Muscle layer of duodenum (tissue), 2 donors: ENCODE data around the gene INPP5F.
"Not testable (repeated sequence)": the region's sequence is repeated elsewhere in the genome, so short reads cannot be mapped to it uniquely, and the experiment has no call there.

Experiments used
- H3K27ac ChIP-seq: one replicate; pipeline ENCODE4 v1.7.0; 2013; ENCODE audit warnings: mild to moderate bottlenecking, low read length
- H3K27me3 ChIP-seq: one replicate; pipeline ENCODE4 v1.7.0; 2013; ENCODE audit warnings: low read depth, mild to moderate bottlenecking, control low read depth, low read length
- H3K36me3 ChIP-seq, 2 donors: one replicate each; pipeline ENCODE4 v1.7.0; 2013; ENCODE audit warnings: low read length in 2 of 2, control low read depth in 1 of 2, mild to moderate bottlenecking in 1 of 2; ENCODE audit not compliant: insufficient read depth in 2 of 2, control insufficient read depth in 1 of 2
- H3K4me1 ChIP-seq, 2 donors: one replicate each; pipeline ENCODE4 v1.7.0; 2013; ENCODE audit warnings: low read length in 2 of 2, mild to moderate bottlenecking in 2 of 2, control low read depth in 1 of 2, moderate library complexity in 1 of 2; ENCODE audit not compliant: insufficient read depth in 2 of 2, control insufficient read depth in 1 of 2
- H3K4me3 ChIP-seq, 2 donors: one replicate each; pipeline ENCODE4 v1.7.0; 2013; ENCODE audit warnings: low read length in 2 of 2, low read depth in 1 of 2, mild to moderate bottlenecking in 1 of 2
- H3K9me3 ChIP-seq, 2 donors: one replicate each; pipeline ENCODE4 v1.7.0; 2013; ENCODE audit warnings: low read length in 2 of 2, control low read depth in 1 of 2, mild to moderate bottlenecking in 1 of 2; ENCODE audit not compliant: control insufficient read depth in 1 of 2
- donor health status: healthy.

INPP5F gene

DNA sequence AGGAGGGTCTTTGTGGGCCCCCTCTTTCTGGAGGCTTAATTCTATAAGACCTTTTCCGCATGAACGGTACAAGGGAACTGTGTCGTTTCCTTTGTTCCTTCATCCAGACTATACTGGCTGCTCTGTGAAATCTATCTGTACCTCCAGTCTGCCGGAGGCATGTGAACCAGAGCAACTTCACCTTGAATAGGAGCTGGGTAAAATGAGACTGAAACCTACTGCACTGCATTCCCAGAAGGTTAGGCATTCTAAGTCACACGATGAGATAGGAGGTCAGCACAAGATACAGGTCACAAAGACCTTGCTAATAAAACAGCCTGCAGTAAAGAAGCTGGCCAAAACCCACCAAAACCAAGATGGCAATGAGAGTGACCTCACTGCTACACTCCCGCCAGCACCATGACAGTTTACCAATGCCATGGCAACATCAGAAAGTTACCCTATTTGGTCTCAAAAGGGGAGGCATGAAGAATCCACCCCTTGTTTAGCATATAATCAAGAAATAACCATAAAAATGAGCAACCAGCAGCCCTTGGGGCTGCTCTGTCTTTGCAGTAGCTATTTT lies 36.8 kb upstream of the INPP5F start:
- no peaks in the 10 kb centered on the region for H3K27me3 ChIP-seq
- no peak overlapping the region for H3K4me3 ChIP-seq
- H3K9me3 ChIP-seq = no peaks in the 10 kb centered on the region
- peaks cover 0 to 4% of the 10 kb centered on the region in 2 donors for H3K4me1 ChIP-seq
- H3K36me3 ChIP-seq = no peaks in the 10 kb centered on the region
- no peak overlapping the region for H3K27ac ChIP-seq

GRCh38 chr10:119691726-119692125 lies 34.1 kb upstream of the INPP5F start:
- no peaks in the 10 kb centered on the region for H3K36me3 ChIP-seq
- no peak overlapping the region for H3K27ac ChIP-seq
- peaks cover 0 to 3% of the 10 kb centered on the region in 2 donors for H3K4me1 ChIP-seq
- H3K27me3 ChIP-seq = no peaks in the 10 kb centered on the region
- H3K9me3 ChIP-seq = no peaks in the 10 kb centered on the region
- no peak overlapping the region for H3K4me3 ChIP-seq

DNA sequence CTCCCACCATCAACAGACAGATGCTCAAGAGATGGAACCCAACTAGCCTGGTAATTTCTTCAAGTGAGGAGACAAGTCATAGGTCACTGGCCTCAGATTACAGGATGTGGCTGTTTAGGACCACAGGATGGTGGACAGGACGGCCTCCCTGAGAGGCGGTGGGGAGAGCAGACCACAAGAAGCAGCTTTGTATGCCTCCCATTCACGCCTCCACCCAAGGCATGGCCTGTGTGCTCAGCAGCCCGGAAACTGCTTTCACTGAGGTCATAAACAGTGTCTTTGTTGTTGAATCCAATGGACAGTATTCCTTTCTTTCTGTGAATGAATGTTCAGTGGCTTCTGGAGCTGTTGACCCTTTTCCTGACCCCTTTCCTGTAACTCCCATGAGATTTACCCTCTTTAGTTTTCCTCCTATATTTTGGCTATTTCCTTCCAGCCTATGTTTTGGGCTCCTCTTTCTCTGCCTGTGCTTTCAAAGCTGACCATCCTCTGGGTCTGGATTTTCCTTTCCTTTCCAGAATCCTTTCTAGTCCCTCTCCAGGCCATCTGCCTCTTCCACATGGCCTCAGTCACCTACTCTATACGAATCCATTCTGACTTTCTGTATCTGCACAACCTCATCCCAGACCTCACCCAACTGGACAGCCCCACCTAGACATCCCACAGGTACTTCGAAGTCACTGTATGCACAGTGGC lies 32.4 kb upstream of the INPP5F start:
- no peaks in the 10 kb centered on the region for H3K27me3 ChIP-seq
- H3K9me3 ChIP-seq = no peaks in the 10 kb centered on the region
- H3K4me3 ChIP-seq = no peak overlapping the region
- H3K27ac ChIP-seq = no peak overlapping the region
- no peaks in the 10 kb centered on the region for H3K4me1 ChIP-seq
- no peaks in the 10 kb centered on the region for H3K36me3 ChIP-seq

DNA sequence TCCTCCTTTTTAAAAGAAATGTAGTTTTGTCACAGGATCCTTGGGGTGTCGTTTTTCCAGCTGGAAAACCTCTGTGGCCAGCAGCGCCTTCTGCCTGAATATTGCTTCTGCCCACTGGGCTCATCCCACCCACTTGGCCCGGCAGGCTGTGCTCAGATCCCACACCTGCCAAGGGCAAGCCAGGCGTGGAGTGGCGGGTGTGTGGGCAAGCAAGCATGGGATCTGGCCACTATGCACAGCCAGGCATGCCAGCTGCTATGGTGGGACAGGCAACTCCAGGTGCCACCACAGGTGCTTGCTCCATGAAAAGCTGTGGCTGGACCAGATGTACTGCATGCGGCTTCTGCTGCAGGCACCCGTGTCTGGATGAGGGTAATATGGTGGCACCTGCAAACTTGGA lies 31.2 kb upstream of the INPP5F start:
- Histone ChIP-seq H3K9me3 (no peaks in the 10 kb centered on the region), H3K4me3 (no peak overlapping the region), H3K27ac (no peak overlapping the region), H3K27me3 (no peaks in the 10 kb centered on the region), H3K36me3 (no peaks in the 10 kb centered on the region), H3K4me1 (no peaks in the 10 kb centered on the region)

- H3K36me3 ChIP-seq = no peaks in the 10 kb centered on the region
- no peaks in the 10 kb centered on the region for H3K9me3 ChIP-seq
- no peak overlapping the region for H3K4me3 ChIP-seq
- no peaks in the 10 kb centered on the region for H3K27me3 ChIP-seq
- H3K27ac ChIP-seq = no peak overlapping the region
- H3K4me1 ChIP-seq = peaks cover 0 to 4% of the 10 kb centered on the region in 2 donors
Measured at GRCh38 chr10:119700321-119700954, 25.4 kb upstream of the INPP5F start.

GRCh38 chr10:119701861-119702260 lies 24.0 kb upstream of the INPP5F start:
- Histone ChIP-seq H3K27me3 (no peaks in the 10 kb centered on the region), H3K36me3 (no peaks in the 10 kb centered on the region), H3K4me3 (no peak overlapping the region), H3K9me3 (no peaks in the 10 kb centered on the region), H3K27ac (no peak overlapping the region), H3K4me1 (peaks cover 0 to 4% of the 10 kb centered on the region in 2 donors)

GRCh38 chr10:119702583-119702982 lies 23.3 kb upstream of the INPP5F start:
- no peak overlapping the region for H3K27ac ChIP-seq
- H3K27me3 ChIP-seq = no peaks in the 10 kb centered on the region
- no peaks in the 10 kb centered on the region for H3K9me3 ChIP-seq
- H3K4me3 ChIP-seq = no peak overlapping the region
- H3K4me1 ChIP-seq = peaks cover 0 to 4% of the 10 kb centered on the region in 2 donors
- no peaks in the 10 kb centered on the region for H3K36me3 ChIP-seq

DNA sequence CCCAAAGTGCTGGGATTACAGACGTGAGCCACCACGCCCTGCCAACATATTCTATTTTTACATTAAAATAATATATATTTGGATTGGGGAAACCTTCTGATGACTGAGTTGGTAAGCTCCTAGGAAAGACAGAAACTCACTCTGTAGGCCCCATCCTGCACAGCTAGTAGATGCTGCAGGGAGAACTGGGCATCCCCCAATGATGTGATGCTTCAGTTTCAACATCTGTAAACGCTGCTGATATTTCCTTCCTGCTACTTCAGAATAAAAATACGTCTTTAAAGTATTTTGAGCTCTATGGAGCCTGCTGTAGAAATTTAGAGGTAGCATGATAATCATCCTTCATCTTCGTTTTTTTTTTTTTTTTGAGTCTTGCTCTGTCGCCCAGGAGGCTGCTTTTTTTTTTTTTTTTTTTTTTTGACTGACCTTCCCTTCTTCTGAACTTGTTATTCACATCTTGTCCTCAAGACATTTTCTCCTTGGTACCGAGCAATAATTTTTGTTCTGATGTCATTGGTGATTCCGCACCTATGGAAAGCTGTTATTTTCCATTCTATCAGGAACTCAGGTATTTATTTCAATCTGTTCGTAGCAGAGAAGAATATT lies 21.8 kb upstream of the INPP5F start:
- H3K4me3 ChIP-seq = no peak overlapping the region
- H3K9me3 ChIP-seq = no peaks in the 10 kb centered on the region
- H3K27me3 ChIP-seq = no peaks in the 10 kb centered on the region
- no peak overlapping the region for H3K27ac ChIP-seq
- H3K36me3 ChIP-seq = no peaks in the 10 kb centered on the region
- peaks cover 0 to 4% of the 10 kb centered on the region in 2 donors for H3K4me1 ChIP-seq

DNA sequence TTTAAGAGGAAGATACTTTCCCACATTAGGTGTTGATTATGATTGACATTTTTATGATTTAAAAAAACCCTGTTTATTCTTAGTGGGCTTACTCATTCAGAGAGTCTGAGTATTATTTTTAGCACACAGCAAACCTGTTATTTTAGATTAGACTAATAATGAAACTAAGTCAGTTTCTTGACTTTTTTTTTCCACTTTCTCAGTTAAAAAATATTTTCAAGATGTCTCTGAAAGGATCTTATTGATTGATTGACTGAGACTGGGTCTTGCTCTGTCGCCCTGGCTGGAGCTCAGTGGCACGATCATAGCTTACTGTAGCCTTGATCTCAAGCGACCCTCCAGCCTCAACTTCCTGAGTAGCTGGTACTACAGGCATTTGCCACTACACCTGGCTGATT lies 20.4 kb upstream of the INPP5F start:
- no peaks in the 10 kb centered on the region for H3K27me3 ChIP-seq
- peaks cover 0 to 4% of the 10 kb centered on the region in 2 donors for H3K4me1 ChIP-seq
- no peaks in the 10 kb centered on the region for H3K36me3 ChIP-seq
- H3K4me3 ChIP-seq = no peak overlapping the region
- no peak overlapping the region for H3K27ac ChIP-seq
- H3K9me3 ChIP-seq = no peaks in the 10 kb centered on the region

DNA sequence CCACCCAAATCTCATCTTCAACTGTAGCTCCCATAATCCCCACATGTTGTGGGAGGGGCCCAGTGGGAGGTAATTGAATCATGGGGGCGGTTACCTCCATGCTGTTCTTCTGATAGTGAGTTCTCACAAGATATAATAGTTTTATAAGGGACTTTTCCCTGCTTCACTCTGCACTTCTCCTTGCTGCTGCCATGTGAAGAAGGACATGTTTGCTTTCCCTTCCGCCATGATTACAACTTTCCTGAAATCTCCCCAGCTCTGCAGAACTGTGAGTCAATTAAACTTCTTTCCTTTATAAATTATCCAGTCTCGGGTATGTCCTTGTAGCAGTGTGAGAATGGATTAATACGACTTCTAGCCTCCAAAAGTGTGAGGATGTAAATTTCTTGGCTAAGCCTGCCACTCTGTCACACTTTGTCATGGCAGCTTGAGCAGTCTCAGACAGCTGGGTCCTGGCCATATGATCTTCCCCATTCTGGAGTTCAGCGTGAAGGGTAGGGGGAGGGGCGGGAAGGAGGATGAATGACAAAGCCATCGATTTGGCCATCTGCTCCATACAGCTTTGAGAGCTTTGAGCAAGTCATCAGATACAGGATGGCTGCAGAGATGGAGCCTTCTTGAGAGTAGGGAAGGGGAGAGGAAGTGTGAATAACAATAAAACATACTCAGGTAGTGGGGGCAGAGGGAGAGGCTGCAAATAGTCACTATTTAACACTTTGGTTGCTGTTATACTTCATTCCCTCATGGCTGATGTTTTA lies 19.1 kb upstream of the INPP5F start:
- peaks cover 0 to 3% of the 10 kb centered on the region in 2 donors for H3K4me1 ChIP-seq

DNA sequence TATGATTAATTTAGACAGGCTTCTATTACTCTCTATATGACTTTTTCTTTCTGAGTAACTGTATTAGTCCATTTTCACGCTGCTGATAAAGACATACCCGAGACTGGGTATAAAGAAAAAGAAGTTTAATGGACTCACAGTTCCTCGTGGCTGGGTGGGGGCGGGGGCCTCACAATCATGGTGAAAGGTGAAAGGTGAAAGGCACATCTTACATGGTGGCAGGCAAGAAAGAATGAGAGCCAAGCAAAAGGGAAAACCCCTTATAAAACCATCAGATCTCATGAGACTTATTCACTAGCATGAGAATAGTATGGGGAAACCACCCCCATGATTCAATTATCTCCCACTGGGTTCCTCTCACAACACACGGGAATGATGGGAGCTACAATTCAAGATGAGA lies 18.5 kb upstream of the INPP5F start:
- H3K27me3 ChIP-seq, H3K4me3 ChIP-seq, H3K4me1 ChIP-seq, H3K9me3 ChIP-seq, H3K27ac ChIP-seq, H3K36me3 ChIP-seq: not testable (repeated sequence)

More for the DNA sequence above, 19.1 kb upstream of the INPP5F start:
- H3K27me3 ChIP-seq = no peaks in the 10 kb centered on the region
- H3K36me3 ChIP-seq = no peaks in the 10 kb centered on the region
- H3K9me3 ChIP-seq = no peaks in the 10 kb centered on the region
- H3K4me3 ChIP-seq = no peak overlapping the region
- H3K27ac ChIP-seq = no peak overlapping the region
